Measurements from ENCODE around the gene BRSK2. TPM values are rescaled to one million over a fixed set of nuclear protein-coding genes. Genes with fewer than 3 reads are reported as not detected.

BRSK2 gene
- polyA plus RNA-seq, 1 of the 3 experiments (the other 2 are of a cell fraction) = 0.64 TPM

- H3K9ac ChIP-seq = no peak overlapping the region
- no peaks in the 10 kb centered on the region for H3K9me2 ChIP-seq
- CTCF ChIA-PET = interaction anchor here (0.6 to 4.8 kb wide), 9 partner anchors 10 to 141 kb away, joined by 3 to 25 read pairs (median 3); no protein-coding TSS in a partner anchor
- no peaks in the 10 kb centered on the region for H3K79me2 ChIP-seq (ENCODE audit: insufficient read depth)
- H3K4me2 ChIP-seq = no peak overlapping the region
- no peak overlapping the region for H2AFZ ChIP-seq (ENCODE audit: low read depth)
- H3K27me3 ChIP-seq (ENCODE audit: insufficient read depth) = no peaks in the 10 kb centered on the region
- no peaks in the 10 kb centered on the region for H3F3A ChIP-seq (replicated peaks; ENCODE audit: insufficient read depth)
- no peaks in the 10 kb centered on the region for H3K36me3 ChIP-seq (replicated peaks in 1 of 2; ENCODE audit: control insufficient read depth in 1 of 2, insufficient read depth in 2 of 2, low read length in 1 of 2)
- H3K9me3 ChIP-seq = no peaks in the 10 kb centered on the region
- H3K4me3 ChIP-seq (ENCODE audit: low read depth in 2 of 2, low read length in 1 of 2) = no peak overlapping the region
- H3K4me1 ChIP-seq (ENCODE audit: control insufficient read depth in 1 of 2, insufficient read depth in 2 of 2, low read depth in 1 of 2, low read length in 1 of 2) = peaks cover 0 to 83% of the 10 kb centered on the region in 2 experiments; a peak in 1 of 4 replicates
- H3K27ac ChIP-seq (ENCODE audit: low read depth in 2 of 2, low read length in 1 of 2) = peak overlapping the region in 1 of 2 experiments; percentile 79; a peak in 2 of 4 replicates
- POLR2A ChIA-PET = interaction anchor here (0.7 kb wide), 1 partner anchor 10 kb away, joined by 3 read pairs; no protein-coding TSS in a partner anchor
- peak; percentile 94 for DNase-seq
- 4% methylated on average over 4 of the region's 23 CpGs for WGBS (ENCODE audit: low lambda C conversion rate)
- no peaks in the 10 kb centered on the region for H4K20me1 ChIP-seq (ENCODE audit: insufficient read depth)
- TF ChIP-seq IRF3 (IDR thresholded peaks at IDR 0.05; ENCODE audit: low read depth, low read length) (no peak), MEF2A (IDR thresholded peaks at IDR 0.05; ENCODE audit: borderline replicate concordance, low read depth) (no peak), MAX (IDR thresholded peaks at IDR 0.05; ENCODE audit: low read depth) (no peak), RXRA (IDR thresholded peaks at IDR 0.05; ENCODE audit: borderline replicate concordance, low read depth) (no peak), ELF1 (IDR thresholded peaks at IDR 0.05) (no peak), USF1 (IDR thresholded peaks at IDR 0.05; ENCODE audit: borderline replicate concordance, low read depth) (no peak), RFX5 (IDR thresholded peaks at IDR 0.05; ENCODE audit: low read length) (no peak), EP300 (IDR thresholded peaks at IDR 0.05; ENCODE audit: borderline replicate concordance in 1 of 2, low read depth in 1 of 2, low read length in 1 of 2) (peak in 1 of 2 experiments; percentile 72; a peak in 1 of 4 replicates), RAD21 (IDR thresholded peaks at IDR 0.05; ENCODE audit: low read length) (peak; percentile 53), PBX3 (IDR thresholded peaks at IDR 0.05) (no peak), FOXJ3 (CRISPR knock-in tag; IDR thresholded peaks at IDR 0.05) (0 out of 2 replicates have a peak, but pooled peaks have one; percentile 37), TCF12 (IDR thresholded peaks at IDR 0.05) (no peak), GATA2 (CRISPR knock-in tag; IDR thresholded peaks at IDR 0.05) (no peak), CTCF (IDR thresholded peaks at IDR 0.05) (no peak), ZBTB33 (IDR thresholded peaks at IDR 0.05; ENCODE audit: borderline replicate concordance, low read depth) (no peak), FOXM1 (IDR thresholded peaks at IDR 0.05; ENCODE audit: low read depth) (no peak), SMC3 (IDR thresholded peaks at IDR 0.05; ENCODE audit: low read depth, low read length) (peak; percentile 14; the same call in 1 of the 2 replicates), TEAD4 (IDR thresholded peaks at IDR 0.05; ENCODE audit: borderline replicate concordance, insufficient read depth) (no peak), MXI1 (IDR thresholded peaks at IDR 0.05; ENCODE audit: low read depth, low read length) (peak; percentile 58; the same call in 1 of the 2 replicates), USF2 (IDR thresholded peaks at IDR 0.05; ENCODE audit: borderline replicate concordance, low read depth, low read length) (no peak), NFIC (IDR thresholded peaks at IDR 0.05; ENCODE audit: borderline replicate concordance) (no peak), NRF1 (IDR thresholded peaks at IDR 0.05; ENCODE audit: low read depth, low read length) (no peak), TAF1 (IDR thresholded peaks at IDR 0.05; ENCODE audit: borderline replicate concordance, low read depth, low read length) (no peak), JUND (IDR thresholded peaks at IDR 0.05) (no peak), POLR2AphosphoS5 (IDR thresholded peaks at IDR 0.05; ENCODE audit: low read depth, low read length) (no peak)
Observed at GRCh38 chr11:1401656-1402221, 12.0 kb downstream of the BRSK2 start.
